HL-60 (cell line): Measurements from ENCODE around the gene PCDHGC4.

ENCODE experiments used
- DNase-seq, 2 experiments: peaks; one replicate each; pipeline ENCODE4 v3.0.0-alpha.2; 2010 to 2020; ENCODE audit warnings: low read depth in 1 of 2, low spot score in 1 of 2
- H3K27ac ChIP-seq: fragments of 250-450 bp; sonication (Bioruptor Pico); replicated peaks from 2 replicates; pipeline ENCODE4 v1.5.1; 2020; ENCODE audit warnings: mild to moderate bottlenecking, moderate library complexity
- H3K27me3 ChIP-seq: fragments of 250-450 bp; sonication (Bioruptor Pico); 2 replicates; pipeline ENCODE4 v1.5.1; 2021; ENCODE audit warnings: mild to moderate bottlenecking, moderate library complexity; ENCODE audit not compliant: insufficient read depth, poor library complexity, severe bottlenecking
- H3K4me3 ChIP-seq: replicated peaks from 2 replicates; pipeline ENCODE4 v1.5.1; 2011; ENCODE audit warnings: mild to moderate bottlenecking, control low read depth, low read length; ENCODE audit not compliant: insufficient read depth
- CTCF ChIP-seq: IDR thresholded peaks from one replicate; pipeline ENCODE4 v1.5.1; 2011; ENCODE audit warnings: low read length, control low read depth, inconsistent platforms; ENCODE audit not compliant: insufficient read depth
- GABPA ChIP-seq: IDR thresholded peaks from 2 replicates; pipeline ENCODE4 v1.6.1; 2012; ENCODE audit warnings: low read depth
- POLR2AphosphoS5 ChIP-seq: IDR thresholded peaks from 2 replicates; pipeline ENCODE4 v1.6.1; 2012; ENCODE audit warnings: low read depth
- REST ChIP-seq: IDR thresholded peaks from 2 replicates; pipeline ENCODE4 v1.6.1; 2012; ENCODE audit warnings: low read depth; ENCODE audit not compliant: insufficient replicate concordance
- SPI1 ChIP-seq: IDR thresholded peaks from 2 replicates; pipeline ENCODE4 v1.6.1; 2012; ENCODE audit warnings: low read depth, mild to moderate bottlenecking, borderline replicate concordance

The PCDHGC4 gene

GRCh38 chr5:141527426-141527825 is 42.6 kb downstream of the PCDHGC4 start:
- DNase-seq: no peak
- Histone ChIP-seq H3K4me3 (no peak overlapping the region), H3K27ac (no peak overlapping the region), H3K27me3 (no peaks in the 10 kb centered on the region)
- TF ChIP-seq SPI1 (no peak), CTCF (no peak), POLR2AphosphoS5 (no peak), REST (no peak), GABPA (no peak)

- no peak for DNase-seq
- H3K27me3 ChIP-seq: no peaks in the 10 kb centered on the region
- H3K4me3 ChIP-seq: no peak overlapping the region
- TF ChIP-seq POLR2AphosphoS5: no peak
- TF ChIP-seq SPI1: no peak
- no peak for TF ChIP-seq CTCF
- no peak for TF ChIP-seq REST
- no peak for TF ChIP-seq GABPA
- H3K27ac ChIP-seq: no peak overlapping the region
Observed at GRCh38 chr5:141528291-141528984, 43.6 kb downstream of the PCDHGC4 start.

- no peak for TF ChIP-seq POLR2AphosphoS5
- TF ChIP-seq REST: no peak
- no peak for TF ChIP-seq GABPA
- no peak for TF ChIP-seq SPI1
- no peak for TF ChIP-seq CTCF
- no peak overlapping the region for H3K27ac ChIP-seq
- H3K4me3 ChIP-seq: no peak overlapping the region
- no peaks in the 10 kb centered on the region for H3K27me3 ChIP-seq
- no peak for DNase-seq
Observed at GRCh38 chr5:141529002-141529401, 44.2 kb downstream of the PCDHGC4 start.
